Measurements from ENCODE around the gene ENAM. TPM values are rescaled to one million over a fixed set of nuclear protein-coding genes. Genes with fewer than 3 reads are reported as not detected.

ENAM gene
- total RNA-seq, 4 donors from 2014 or later: not detected

DNA sequence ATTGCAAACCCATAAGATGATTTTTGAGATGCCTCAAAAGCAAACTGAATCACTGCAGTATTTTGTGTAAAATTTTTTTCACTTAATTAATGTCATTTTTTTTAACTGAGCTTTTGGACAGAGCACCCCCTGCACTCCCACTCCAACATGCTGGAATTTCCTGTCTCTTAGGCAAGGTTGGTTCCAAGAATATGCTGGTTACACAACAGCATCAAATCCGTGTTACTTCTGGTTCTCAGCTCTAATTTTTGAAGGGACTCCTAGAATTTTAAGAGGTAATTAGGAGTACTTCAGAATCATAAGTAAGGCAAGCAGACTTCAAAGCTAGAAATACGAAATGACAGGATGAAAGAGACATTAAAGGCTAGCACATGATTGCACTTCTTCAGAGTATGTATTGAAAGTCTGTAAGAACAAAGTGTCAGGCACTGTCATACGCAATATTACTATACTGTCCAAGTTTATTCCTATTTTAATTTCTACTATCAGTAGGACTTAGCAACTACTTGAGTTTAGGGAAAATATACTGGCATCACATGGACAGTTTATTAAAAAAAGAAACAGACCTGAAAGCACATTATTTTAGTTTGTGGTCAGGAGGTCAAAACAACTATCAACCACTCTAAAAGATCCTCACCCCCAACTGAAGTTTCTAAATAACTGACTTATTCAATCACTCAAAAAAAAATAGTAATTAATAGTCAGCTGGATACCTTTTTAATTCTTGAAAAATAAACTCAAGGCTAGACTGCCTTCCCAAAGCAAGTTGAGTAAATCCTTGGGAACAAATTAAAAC, 39.4 kb downstream of the ENAM start:
- no peaks in the 10 kb centered on the region for H3K27me3 ChIP-seq
- H3K4me3 ChIP-seq: no peak overlapping the region
- no peaks in the 10 kb centered on the region for H3K4me1 ChIP-seq
- H3K9me3 ChIP-seq: no peaks in the 10 kb centered on the region
- 48% methylated on average over 3 of the region's 3 CpGs for WGBS
- DNase-seq (ENCODE audit: low spot score in 2 of 2): no peak
- no peaks in the 10 kb centered on the region for H3K36me3 ChIP-seq
- no peak for TF ChIP-seq POLR2A (IDR thresholded peaks at IDR 0.05)
- TF ChIP-seq EP300 (IDR thresholded peaks at IDR 0.05): no peak
- TF ChIP-seq POLR2AphosphoS5 (IDR thresholded peaks at IDR 0.05): no peak
- TF ChIP-seq, protein P1, sequence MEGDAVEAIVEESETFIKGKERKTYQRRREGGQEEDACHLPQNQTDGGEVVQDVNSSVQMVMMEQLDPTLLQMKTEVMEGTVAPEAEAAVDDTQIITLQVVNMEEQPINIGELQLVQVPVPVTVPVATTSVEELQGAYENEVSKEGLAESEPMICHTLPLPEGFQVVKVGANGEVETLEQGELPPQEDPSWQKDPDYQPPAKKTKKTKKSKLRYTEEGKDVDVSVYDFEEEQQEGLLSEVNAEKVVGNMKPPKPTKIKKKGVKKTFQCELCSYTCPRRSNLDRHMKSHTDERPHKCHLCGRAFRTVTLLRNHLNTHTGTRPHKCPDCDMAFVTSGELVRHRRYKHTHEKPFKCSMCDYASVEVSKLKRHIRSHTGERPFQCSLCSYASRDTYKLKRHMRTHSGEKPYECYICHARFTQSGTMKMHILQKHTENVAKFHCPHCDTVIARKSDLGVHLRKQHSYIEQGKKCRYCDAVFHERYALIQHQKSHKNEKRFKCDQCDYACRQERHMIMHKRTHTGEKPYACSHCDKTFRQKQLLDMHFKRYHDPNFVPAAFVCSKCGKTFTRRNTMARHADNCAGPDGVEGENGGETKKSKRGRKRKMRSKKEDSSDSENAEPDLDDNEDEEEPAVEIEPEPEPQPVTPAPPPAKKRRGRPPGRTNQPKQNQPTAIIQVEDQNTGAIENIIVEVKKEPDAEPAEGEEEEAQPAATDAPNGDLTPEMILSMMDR (IDR thresholded peaks at IDR 0.05): no peak
- no peak overlapping the region for H3K27ac ChIP-seq

- no peaks in the 10 kb centered on the region for H3K9me3 ChIP-seq
- H3K27ac ChIP-seq: no peak overlapping the region
- no peaks in the 10 kb centered on the region for H3K4me1 ChIP-seq
- no peaks in the 10 kb centered on the region for H3K27me3 ChIP-seq
- H3K36me3 ChIP-seq: no peaks in the 10 kb centered on the region
- no peak for DNase-seq (ENCODE audit: low spot score in 2 of 2)
- WGBS: 69% methylated on average over 5 of the region's 5 CpGs
- TF ChIP-seq POLR2A (IDR thresholded peaks at IDR 0.05): no peak
- no peak for TF ChIP-seq POLR2AphosphoS5 (IDR thresholded peaks at IDR 0.05)
- TF ChIP-seq EP300 (IDR thresholded peaks at IDR 0.05): no peak
- TF ChIP-seq, protein P1 (IDR thresholded peaks at IDR 0.05): no peak
- H3K4me3 ChIP-seq: no peak overlapping the region
Measured at GRCh38 chr4:70670332-70671014, 41.9 kb downstream of the ENAM start.

DNA sequence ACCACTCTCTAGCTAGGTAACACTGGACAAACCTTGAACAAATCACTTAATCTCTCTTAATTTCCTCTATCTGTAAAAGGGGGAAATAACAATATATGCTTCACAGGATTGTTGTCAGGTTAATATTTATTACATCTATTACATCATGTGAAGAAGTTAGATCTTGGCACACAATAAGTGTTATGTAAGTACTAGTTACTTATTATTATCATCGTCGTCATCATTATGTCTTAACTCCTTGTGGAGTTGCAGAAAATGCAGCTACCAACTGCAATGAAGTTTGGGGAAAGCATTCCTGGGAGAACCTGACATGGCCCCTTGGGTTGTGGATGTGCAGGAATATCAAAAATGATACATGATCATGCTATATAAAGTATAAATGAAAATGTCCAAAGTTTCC, 42.5 kb downstream of the ENAM start:
- no peaks in the 10 kb centered on the region for H3K36me3 ChIP-seq
- H3K4me1 ChIP-seq: no peaks in the 10 kb centered on the region
- H3K9me3 ChIP-seq: no peaks in the 10 kb centered on the region
- TF ChIP-seq EP300 (IDR thresholded peaks at IDR 0.05) (no peak), POLR2A (IDR thresholded peaks at IDR 0.05) (no peak), POLR2AphosphoS5 (IDR thresholded peaks at IDR 0.05) (no peak)
- TF ChIP-seq, protein P1 (IDR thresholded peaks at IDR 0.05): no peak
- H3K27ac ChIP-seq: no peak overlapping the region
- no peak overlapping the region for H3K4me3 ChIP-seq
- DNase-seq (ENCODE audit: low spot score in 2 of 2): no peak
- 47% methylated on average over 2 of the region's 2 CpGs for WGBS
- no peaks in the 10 kb centered on the region for H3K27me3 ChIP-seq

GRCh38 chr4:70674191-70674590, 45.6 kb downstream of the ENAM start:
- H3K4me3 ChIP-seq: no peak overlapping the region
- no peak for TF ChIP-seq POLR2AphosphoS5 (IDR thresholded peaks at IDR 0.05)
- TF ChIP-seq, protein P1 (IDR thresholded peaks at IDR 0.05): no peak
- TF ChIP-seq POLR2A (IDR thresholded peaks at IDR 0.05): no peak
- no peak for TF ChIP-seq EP300 (IDR thresholded peaks at IDR 0.05)

GRCh38 chr4:70674731-70675130, 46.2 kb downstream of the ENAM start:
- 70% methylated on average over 1 of the region's 1 CpG for WGBS
- no peak for TF ChIP-seq POLR2A (IDR thresholded peaks at IDR 0.05)
- TF ChIP-seq EP300 (IDR thresholded peaks at IDR 0.05): no peak
- TF ChIP-seq, protein P1 (IDR thresholded peaks at IDR 0.05): no peak
- no peak for TF ChIP-seq POLR2AphosphoS5 (IDR thresholded peaks at IDR 0.05)
- Histone ChIP-seq H3K9me3 (no peaks in the 10 kb centered on the region), H3K27ac (no peak overlapping the region), H3K4me3 (no peak overlapping the region), H3K27me3 (no peaks in the 10 kb centered on the region), H3K4me1 (no peaks in the 10 kb centered on the region), H3K36me3 (no peaks in the 10 kb centered on the region)
- no peak for DNase-seq (ENCODE audit: low spot score in 2 of 2)

More at GRCh38 chr4:70674191-70674590, 45.6 kb downstream of the ENAM start:
- no peaks in the 10 kb centered on the region for H3K9me3 ChIP-seq
- H3K27ac ChIP-seq: no peak overlapping the region
- no peak for DNase-seq (ENCODE audit: low spot score in 2 of 2)
- H3K4me1 ChIP-seq: no peaks in the 10 kb centered on the region
- H3K36me3 ChIP-seq: no peaks in the 10 kb centered on the region
- no peaks in the 10 kb centered on the region for H3K27me3 ChIP-seq
